Activated naive CD8-positive, alpha-beta T cell treated with anti-CD3 and anti-CD28 coated beads, Interleukin-2, amount 10 ng/mL, durations not matched to agents 7 days and 5 days (primary cell): Measurements from ENCODE around the gene PCOLCE2. TPM values are rescaled to one million over a fixed set of nuclear protein-coding genes. Genes with fewer than 3 reads are reported as not detected.

Experiments used
- ATAC-seq: fragments of 150-1000 bp; cut with Tn5 transposase; one replicate; pipeline ENCODE4 v1.10.0; 2021; ENCODE audit warnings: low read depth, moderate library complexity
- POLR2A ChIA-PET: fragments of 350-600 bp; sonication (Branson Sonifier 250); formaldehyde crosslinking; loops from one replicate; lab custom pipeline; 2021; ENCODE audit warnings: antibody characterized with exemption; lab: Charles Lee
- DNase-seq: peaks from one replicate; pipeline ENCODE4 v3.0.0; 2021
- H3K27ac Mint-ChIP-seq: one replicate; pipeline ENCODE4 v1.8.0; 2022; ENCODE audit warnings: mild to moderate bottlenecking, mixed read lengths
- H3K27me3 Mint-ChIP-seq: one replicate; pipeline ENCODE4 v1.8.0; 2022; ENCODE audit warnings: mild to moderate bottlenecking, moderate library complexity, mixed read lengths
- H3K36me3 Mint-ChIP-seq: one replicate; pipeline ENCODE4 v1.8.0; 2021; ENCODE audit warnings: mild to moderate bottlenecking, mixed read lengths
- H3K4me1 Mint-ChIP-seq: one replicate; pipeline ENCODE4 v1.8.0; 2021; ENCODE audit warnings: mixed read lengths
- H3K4me3 Mint-ChIP-seq: one replicate; pipeline ENCODE4 v1.8.0; 2022; ENCODE audit warnings: mild to moderate bottlenecking, moderate library complexity, mixed read lengths
- H3K9me3 Mint-ChIP-seq: one replicate; pipeline ENCODE4 v1.8.0; 2021; ENCODE audit warnings: mixed read lengths
- total RNA-seq, 2 experiments: library from RNA; stranded (reverse); gene quantifications; one replicate each; pipeline ENCODE4 v1.2.3, GENCODE V29; 2021

PCOLCE2 gene
- total RNA-seq, 2 experiments from 2014 or later, result not detected

DNA sequence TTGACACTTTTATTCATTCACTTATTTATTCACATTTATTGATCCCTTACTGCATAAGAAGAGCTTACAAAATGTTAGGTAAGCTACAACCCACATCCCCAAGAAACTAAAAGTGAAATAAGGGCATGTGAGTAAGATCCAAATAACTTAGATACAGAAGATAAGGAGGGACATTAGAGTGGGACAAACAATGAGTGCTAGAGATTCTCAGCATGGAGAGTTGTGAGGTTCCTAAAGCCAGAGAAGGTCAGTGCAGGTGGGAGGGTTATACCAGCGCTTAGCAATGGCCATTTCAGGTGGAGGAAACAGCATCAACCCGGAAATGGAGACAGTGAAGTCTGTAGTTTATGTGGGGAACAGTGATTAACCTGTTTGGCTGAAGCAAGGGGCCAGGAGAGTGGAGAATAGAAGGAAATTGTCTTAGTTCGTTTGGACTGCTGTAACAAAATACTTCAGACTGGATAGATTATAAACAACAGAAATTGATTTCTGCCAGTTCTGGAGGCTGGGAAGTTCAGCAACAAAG, 25.5 kb upstream of the PCOLCE2 start:
- H3K9me3 Mint-ChIP-seq, result no peaks in the 10 kb centered on the region
- H3K27me3 Mint-ChIP-seq, result peaks cover 29% of the 10 kb centered on the region
- POLR2A ChIA-PET, result no interaction called here
- H3K36me3 Mint-ChIP-seq, result no peaks in the 10 kb centered on the region
- no peak for DNase-seq
- no peak overlapping the region for H3K27ac Mint-ChIP-seq
- ATAC-seq, result no peak
- no peaks in the 10 kb centered on the region for H3K4me1 Mint-ChIP-seq
- no peak overlapping the region for H3K4me3 Mint-ChIP-seq

DNA sequence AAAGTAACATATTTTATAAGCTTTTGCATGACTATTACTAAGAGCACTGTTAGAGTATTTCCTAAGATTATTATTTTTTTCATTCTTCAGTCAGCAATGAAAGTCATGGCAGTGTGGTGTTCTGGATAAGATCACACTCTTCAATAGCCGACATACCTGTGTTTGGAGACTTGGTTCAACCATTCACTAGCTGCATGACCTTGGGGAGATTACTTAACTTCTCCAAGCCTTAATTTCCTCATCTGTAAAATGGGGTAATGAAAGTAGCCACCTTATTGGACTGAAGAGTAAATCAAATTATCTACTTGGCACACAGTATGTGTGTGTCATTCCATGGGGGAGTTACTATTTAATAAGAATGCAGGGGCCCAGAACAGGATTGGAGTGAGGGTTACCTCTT, 24.5 kb upstream of the PCOLCE2 start:
- no peak overlapping the region for H3K27ac Mint-ChIP-seq
- H3K9me3 Mint-ChIP-seq, result no peaks in the 10 kb centered on the region
- POLR2A ChIA-PET, result no interaction called here
- no peaks in the 10 kb centered on the region for H3K36me3 Mint-ChIP-seq
- DNase-seq (no peak), ATAC-seq (no peak)
- no peak overlapping the region for H3K4me3 Mint-ChIP-seq
- peaks cover 24% of the 10 kb centered on the region for H3K27me3 Mint-ChIP-seq
- H3K4me1 Mint-ChIP-seq, result no peaks in the 10 kb centered on the region

DNA sequence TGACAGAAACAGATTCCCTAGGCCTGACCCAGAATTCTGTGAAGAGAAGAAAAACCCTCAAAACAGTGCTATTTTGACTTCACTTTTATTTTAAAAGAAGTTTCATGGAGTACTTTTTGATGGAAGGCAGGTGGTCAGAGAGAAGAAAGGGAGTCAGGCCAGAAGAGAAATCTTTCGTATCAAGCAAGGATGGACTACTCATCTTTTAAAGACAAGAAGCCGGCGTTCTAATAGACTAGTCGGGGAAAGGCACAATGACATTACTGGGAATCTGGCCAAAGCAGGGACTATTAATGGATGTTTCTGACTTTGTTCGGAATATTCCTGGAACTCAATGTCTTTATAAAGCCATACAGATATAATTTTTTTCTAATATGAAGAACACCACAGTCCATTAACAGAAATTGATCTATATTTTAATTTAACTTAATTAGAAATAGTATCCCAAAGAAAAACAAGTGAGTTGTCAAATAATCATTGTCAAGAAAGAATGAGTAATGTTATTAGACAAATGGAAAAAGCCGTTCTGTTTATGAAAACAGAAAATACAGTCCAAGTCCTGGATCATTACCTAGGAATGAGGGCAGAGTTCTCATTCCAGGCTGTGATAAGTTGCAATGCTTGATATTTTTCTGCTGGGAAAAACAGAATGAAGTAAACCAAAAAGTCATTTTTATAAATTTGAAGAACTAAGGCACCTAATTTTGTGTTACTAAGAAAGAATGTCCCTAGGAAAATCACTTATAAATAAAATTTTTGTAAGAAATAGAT, 23.7 kb upstream of the PCOLCE2 start:
- H3K9me3 Mint-ChIP-seq, result no peaks in the 10 kb centered on the region
- peaks cover 30% of the 10 kb centered on the region for H3K27me3 Mint-ChIP-seq
- no peaks in the 10 kb centered on the region for H3K36me3 Mint-ChIP-seq
- DNase-seq, result no peak
- no peak overlapping the region for H3K27ac Mint-ChIP-seq
- POLR2A ChIA-PET, result no interaction called here
- H3K4me1 Mint-ChIP-seq, result no peaks in the 10 kb centered on the region
- ATAC-seq, result no peak
- no peak overlapping the region for H3K4me3 Mint-ChIP-seq

DNA sequence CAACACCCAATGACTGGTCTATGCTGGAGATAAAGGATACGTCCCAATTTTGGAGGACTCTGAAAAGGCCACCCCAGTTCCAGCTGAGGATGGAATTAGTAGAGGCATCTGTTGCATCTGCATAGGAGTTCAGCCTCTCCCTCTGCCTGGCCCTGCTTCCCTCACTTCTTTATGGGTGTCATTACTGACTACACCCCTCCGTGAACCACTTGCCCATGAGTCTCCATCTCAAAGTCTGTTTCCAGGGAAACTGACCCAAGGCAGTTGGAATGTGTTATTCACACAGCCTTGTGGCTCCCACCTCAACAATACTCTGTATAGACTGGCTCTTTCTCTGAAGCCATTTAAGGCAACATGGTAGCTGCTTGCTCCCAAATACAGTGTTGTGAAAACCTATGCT, 21.4 kb upstream of the PCOLCE2 start:
- Mint-ChIP-seq H3K27me3 (peaks cover 29% of the 10 kb centered on the region), H3K36me3 (no peaks in the 10 kb centered on the region), H3K27ac (no peak overlapping the region), H3K9me3 (no peaks in the 10 kb centered on the region), H3K4me1 (no peaks in the 10 kb centered on the region), H3K4me3 (no peak overlapping the region)
- ATAC-seq (no peak), DNase-seq (no peak)
- POLR2A ChIA-PET, result no interaction called here

DNA sequence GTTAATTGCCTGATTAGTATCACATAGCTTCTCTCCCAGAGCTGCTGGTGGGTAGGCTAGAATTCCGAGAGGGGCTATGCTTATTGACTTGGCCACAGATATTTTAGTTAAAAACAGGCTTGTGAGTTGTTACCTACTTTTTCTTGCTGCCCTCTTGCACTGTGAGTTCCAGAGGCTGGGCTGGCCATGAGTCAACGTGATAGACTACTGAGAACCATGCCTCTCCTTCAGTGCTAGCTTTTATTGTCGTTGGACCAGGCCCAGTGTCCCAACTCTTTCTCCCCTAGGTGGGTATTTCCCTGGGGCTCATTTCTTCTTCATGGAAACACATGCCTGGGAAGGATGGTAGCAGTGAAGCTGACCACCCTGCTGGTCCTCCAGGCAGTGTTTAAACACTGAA, 20.4 kb upstream of the PCOLCE2 start:
- DNase-seq (no peak), ATAC-seq (no peak)
- H3K27me3 Mint-ChIP-seq, result peaks cover 30% of the 10 kb centered on the region
- H3K4me1 Mint-ChIP-seq, result no peaks in the 10 kb centered on the region
- no peak overlapping the region for H3K4me3 Mint-ChIP-seq
- no peaks in the 10 kb centered on the region for H3K9me3 Mint-ChIP-seq
- H3K27ac Mint-ChIP-seq, result no peak overlapping the region
- no peaks in the 10 kb centered on the region for H3K36me3 Mint-ChIP-seq
- POLR2A ChIA-PET, result no interaction called here

DNA sequence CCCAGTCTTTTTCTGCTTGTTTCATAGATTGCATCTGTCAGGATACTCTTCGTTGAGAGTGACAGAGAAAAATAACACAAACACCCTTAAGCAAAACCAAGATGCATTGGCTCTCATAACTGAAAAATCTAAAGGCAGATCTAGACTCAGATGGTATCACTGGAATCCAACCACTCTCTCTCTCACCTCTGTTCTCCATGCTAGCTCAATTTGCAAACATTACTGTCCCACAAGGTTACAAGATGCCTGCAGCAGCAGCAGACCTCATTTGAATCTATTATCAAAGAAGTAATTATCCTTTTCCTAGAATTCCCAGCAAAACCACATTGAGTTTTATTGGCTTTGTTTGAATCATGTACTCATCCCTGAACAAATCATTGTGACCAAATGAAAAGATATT, 19.1 kb upstream of the PCOLCE2 start:
- H3K36me3 Mint-ChIP-seq, result no peaks in the 10 kb centered on the region
- H3K9me3 Mint-ChIP-seq, result no peaks in the 10 kb centered on the region
- no peaks in the 10 kb centered on the region for H3K4me1 Mint-ChIP-seq
- DNase-seq, result no peak
- peaks cover 28% of the 10 kb centered on the region for H3K27me3 Mint-ChIP-seq
- H3K4me3 Mint-ChIP-seq, result no peak overlapping the region
- no peak overlapping the region for H3K27ac Mint-ChIP-seq
- POLR2A ChIA-PET, result no interaction called here
- no peak for ATAC-seq

DNA sequence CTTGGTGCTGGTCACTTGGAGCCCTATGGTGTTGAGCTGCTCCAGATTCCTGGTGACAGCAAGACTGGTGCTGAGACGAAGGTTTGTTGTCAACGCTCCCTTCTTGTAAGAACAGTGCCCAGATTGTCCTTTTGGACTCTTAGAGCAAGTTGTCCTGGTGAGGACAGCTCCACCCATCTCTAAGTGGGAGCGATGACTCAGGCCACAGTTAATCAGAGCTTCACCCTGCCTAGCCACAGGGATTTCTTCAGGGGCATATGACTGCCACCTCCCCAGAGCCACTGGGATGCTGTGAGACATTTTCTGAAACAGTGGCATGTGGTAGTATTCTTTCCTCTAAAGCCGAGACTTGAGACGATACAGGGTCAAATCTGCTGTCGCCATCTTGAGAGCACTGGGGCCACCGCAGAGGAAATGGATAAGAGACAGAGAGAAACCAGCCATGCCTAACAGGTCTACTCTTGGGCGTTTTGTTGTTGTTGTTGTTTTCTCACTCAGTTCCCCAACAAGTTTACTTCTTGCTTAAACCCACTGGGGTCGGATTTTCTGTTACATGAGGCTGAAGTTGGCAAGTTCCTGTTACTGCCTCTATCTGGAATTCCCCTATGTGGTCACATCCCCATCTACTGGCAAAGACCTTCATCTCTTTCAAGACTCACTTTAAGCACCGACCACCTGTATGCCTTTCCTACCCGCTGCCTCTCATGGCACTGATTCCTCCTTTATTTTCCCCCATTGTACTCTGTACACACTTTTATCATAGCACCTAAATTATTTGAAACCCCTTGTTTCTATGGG, 16.0 kb upstream of the PCOLCE2 start:
- no peaks in the 10 kb centered on the region for H3K4me1 Mint-ChIP-seq
- no peak for ATAC-seq
- no peak overlapping the region for H3K27ac Mint-ChIP-seq
- no peak for DNase-seq
- peaks cover 34% of the 10 kb centered on the region for H3K27me3 Mint-ChIP-seq
- no peaks in the 10 kb centered on the region for H3K36me3 Mint-ChIP-seq
- no peaks in the 10 kb centered on the region for H3K9me3 Mint-ChIP-seq
- POLR2A ChIA-PET, result no interaction called here
- H3K4me3 Mint-ChIP-seq, result no peak overlapping the region

DNA sequence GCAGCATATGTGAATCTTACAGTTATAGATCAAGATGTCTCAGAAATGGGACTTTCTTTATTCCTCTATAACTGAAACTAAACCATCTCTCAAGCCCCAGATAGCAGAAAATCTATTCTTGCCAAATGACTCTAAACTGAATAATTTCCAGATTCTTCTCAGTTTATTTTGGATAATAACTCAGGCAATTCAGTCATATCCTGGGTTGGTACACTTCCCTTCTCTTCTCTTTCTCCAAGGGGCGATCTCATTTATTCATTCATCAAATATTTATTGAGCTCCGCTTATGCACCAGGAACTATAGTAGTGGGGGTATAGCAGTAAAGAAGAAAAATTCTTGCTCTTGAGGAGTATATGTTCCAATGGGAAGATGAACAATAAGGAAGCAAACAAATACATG, 13.5 kb upstream of the PCOLCE2 start:
- peaks cover 34% of the 10 kb centered on the region for H3K27me3 Mint-ChIP-seq
- no peaks in the 10 kb centered on the region for H3K36me3 Mint-ChIP-seq

DNA sequence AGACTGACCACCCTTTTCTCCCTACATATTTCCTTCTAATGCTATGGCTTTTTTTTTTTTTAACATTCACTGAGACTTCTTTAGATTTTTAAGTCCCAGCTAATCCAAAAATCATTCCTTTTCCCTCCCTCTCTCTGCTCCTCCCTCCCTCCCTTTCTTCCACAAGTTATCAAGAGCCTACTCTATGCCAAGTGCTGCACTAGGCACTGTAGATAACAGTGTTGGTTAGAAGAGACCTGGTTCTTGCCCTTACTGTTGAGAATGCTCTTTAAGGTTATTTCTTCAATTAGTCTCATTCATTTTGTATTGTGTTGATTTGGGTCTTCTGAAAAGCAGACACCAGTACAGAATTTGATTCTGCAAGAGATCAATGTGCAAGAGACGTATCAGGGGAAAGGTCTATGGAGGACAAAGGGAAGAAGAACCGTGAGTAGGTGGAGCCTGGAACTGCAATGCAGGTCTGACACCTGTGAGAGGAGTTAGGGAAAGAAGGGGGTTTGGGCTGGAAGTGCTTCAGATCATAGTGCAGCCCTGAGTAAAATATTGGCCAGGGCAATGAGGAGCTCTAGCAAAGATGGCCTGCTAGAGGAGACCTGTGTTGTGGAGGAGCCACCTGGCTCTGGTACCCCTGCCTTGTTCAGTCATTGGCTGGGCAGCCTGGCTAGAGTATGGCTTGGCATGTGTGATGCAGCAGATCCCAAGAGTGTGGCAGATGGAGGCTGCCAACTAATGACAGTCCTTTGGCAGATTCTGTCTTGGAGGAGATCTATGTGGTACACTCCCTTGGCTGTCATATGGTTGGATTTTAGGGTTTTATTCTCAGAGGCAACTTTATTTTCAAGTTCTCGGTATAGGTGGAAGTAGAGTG, 9.7 kb upstream of the PCOLCE2 start:
- peaks cover 1% of the 10 kb centered on the region for H3K9me3 Mint-ChIP-seq
- POLR2A ChIA-PET, result interaction anchor here (0.7 kb wide), 1 partner anchor 1661 kb away, joined by 3 read pairs; no protein-coding TSS in a partner anchor
- no peaks in the 10 kb centered on the region for H3K36me3 Mint-ChIP-seq
- DNase-seq, result no peak
- no peak overlapping the region for H3K4me3 Mint-ChIP-seq
- H3K4me1 Mint-ChIP-seq, result no peaks in the 10 kb centered on the region
- no peak for ATAC-seq
- peaks cover 29% of the 10 kb centered on the region for H3K27me3 Mint-ChIP-seq
- no peak overlapping the region for H3K27ac Mint-ChIP-seq

More for the DNA sequence above, 13.5 kb upstream of the PCOLCE2 start:
- ATAC-seq (no peak), DNase-seq (no peak)
- Mint-ChIP-seq H3K4me1 (no peaks in the 10 kb centered on the region), H3K4me3 (no peak overlapping the region), H3K9me3 (no peaks in the 10 kb centered on the region), H3K27ac (no peak overlapping the region)
- POLR2A ChIA-PET, result no interaction called here

DNA sequence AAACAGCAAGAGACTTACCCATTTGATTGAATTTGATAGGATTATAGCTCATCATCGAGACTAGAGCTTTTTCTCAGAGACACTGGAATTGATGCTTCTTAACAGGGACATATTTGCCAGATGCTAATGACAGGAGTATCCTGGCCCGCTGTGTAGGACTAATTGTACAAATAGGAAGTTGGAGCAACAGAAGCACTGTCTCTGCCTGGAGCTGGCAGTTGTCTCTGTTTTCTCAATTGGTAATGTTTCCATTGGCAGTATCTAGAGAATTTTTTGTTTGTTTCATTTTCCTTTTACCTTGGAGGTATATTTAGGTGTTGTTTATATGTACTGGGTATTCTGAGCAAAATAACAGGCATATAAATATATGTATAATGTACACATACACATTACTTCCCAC, 8.9 kb upstream of the PCOLCE2 start:
- no peaks in the 10 kb centered on the region for H3K36me3 Mint-ChIP-seq
- no peak overlapping the region for H3K27ac Mint-ChIP-seq
- peaks cover 27% of the 10 kb centered on the region for H3K27me3 Mint-ChIP-seq
- H3K4me1 Mint-ChIP-seq, result no peaks in the 10 kb centered on the region
- ATAC-seq (no peak), DNase-seq (no peak)
- POLR2A ChIA-PET, result interaction anchor here (0.7 kb wide), 1 partner anchor 1660 kb away, joined by 3 read pairs; no protein-coding TSS in a partner anchor
- H3K4me3 Mint-ChIP-seq, result no peak overlapping the region
- H3K9me3 Mint-ChIP-seq, result peaks cover 1% of the 10 kb centered on the region

DNA sequence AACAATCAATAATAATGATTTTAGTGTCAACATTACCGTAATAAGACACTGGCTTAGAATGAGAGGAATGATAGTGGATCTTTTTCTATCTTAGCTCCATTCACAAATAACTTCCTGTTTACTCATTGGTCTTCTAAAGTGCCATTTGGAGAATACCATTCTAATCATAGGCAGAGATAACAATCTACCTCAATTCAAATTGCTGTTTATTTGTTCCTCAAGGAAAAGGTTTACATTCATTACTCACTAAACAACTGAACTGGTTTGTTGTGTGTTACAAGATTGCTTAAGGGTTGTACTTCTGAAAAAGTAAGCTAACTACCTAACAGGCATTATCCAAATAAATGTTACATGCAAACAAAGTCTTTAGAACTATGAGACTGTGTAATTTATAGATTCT, 8.1 kb upstream of the PCOLCE2 start:
- DNase-seq (no peak), ATAC-seq (no peak)
- Mint-ChIP-seq H3K36me3 (no peaks in the 10 kb centered on the region), H3K27ac (no peak overlapping the region), H3K4me3 (no peak overlapping the region), H3K9me3 (peaks cover 1% of the 10 kb centered on the region), H3K4me1 (no peaks in the 10 kb centered on the region), H3K27me3 (peaks cover 27% of the 10 kb centered on the region)
- POLR2A ChIA-PET, result no interaction called here

DNA sequence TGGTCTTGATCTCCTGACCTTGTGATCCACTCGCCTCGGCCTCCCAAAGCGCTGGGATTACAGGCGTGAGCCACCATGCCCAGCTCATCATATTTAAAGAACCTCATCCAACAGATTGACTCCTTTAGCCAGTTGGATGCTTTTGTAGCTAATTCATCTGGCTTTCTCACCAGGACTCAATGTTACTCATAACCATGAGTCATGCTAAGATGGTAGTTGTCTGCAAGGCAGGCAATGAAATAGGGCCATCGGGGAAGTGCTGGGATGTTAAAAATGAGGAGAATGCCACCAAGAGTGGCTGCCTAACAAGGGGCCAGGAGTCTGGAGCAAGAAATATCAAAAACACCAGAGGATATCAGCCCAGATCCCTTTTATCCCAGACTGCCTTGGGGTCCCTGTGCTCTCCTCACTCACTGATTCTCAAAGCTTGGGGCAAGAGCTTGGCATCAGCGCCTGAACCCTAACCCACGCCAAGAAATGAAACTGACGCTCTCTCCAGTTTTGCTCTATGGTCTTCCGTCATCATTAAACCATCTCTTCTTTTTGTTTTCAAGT, 7.4 kb upstream of the PCOLCE2 start:
- ATAC-seq (no peak), DNase-seq (no peak)
- Mint-ChIP-seq H3K27ac (no peak overlapping the region), H3K4me1 (no peaks in the 10 kb centered on the region), H3K27me3 (peaks cover 28% of the 10 kb centered on the region), H3K9me3 (peaks cover 1% of the 10 kb centered on the region), H3K4me3 (no peak overlapping the region), H3K36me3 (no peaks in the 10 kb centered on the region)
- POLR2A ChIA-PET, result no interaction called here

DNA sequence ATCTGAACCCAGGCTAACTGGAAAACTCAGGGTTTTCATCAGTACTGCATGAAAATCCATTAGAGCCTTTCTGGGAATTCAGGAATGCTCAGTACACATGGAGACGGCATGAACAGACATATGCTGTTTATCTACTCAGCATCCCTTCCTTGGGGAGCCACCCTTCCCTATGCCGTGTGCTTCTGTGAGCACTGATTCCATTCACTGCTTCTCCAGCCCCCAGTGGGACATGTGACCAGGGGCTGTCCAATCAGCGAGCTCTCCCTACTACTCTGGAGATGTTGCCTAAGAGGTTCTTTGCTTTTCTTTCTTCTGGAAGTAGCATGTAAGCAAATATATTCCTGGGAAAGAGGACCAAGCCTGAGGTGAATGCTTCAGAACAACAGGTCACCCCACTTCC, 5.6 kb upstream of the PCOLCE2 start:
- Mint-ChIP-seq H3K4me1 (peaks cover under 1% of the 10 kb centered on the region), H3K27me3 (peaks cover 44% of the 10 kb centered on the region), H3K4me3 (no peak overlapping the region), H3K27ac (no peak overlapping the region), H3K9me3 (peaks cover 1% of the 10 kb centered on the region), H3K36me3 (no peaks in the 10 kb centered on the region)
- ATAC-seq (no peak), DNase-seq (no peak)
- POLR2A ChIA-PET, result no interaction called here
